22Rv1 (cell line): ENCODE measurements around the gene CXXC1.

Experiments
- CTCF ChIP-seq: fragments of 450-650 bp; IDR thresholded peaks from 2 replicates; pipeline ENCODE4 v1.5.1; 2017; ENCODE audit warnings: mild to moderate bottlenecking
- ZFX ChIP-seq: fragments of 450-650 bp; IDR thresholded peaks from 2 replicates; pipeline ENCODE4 v1.6.1; 2017; ENCODE audit warnings: antibody characterized with exemption, borderline replicate concordance

DNA sequence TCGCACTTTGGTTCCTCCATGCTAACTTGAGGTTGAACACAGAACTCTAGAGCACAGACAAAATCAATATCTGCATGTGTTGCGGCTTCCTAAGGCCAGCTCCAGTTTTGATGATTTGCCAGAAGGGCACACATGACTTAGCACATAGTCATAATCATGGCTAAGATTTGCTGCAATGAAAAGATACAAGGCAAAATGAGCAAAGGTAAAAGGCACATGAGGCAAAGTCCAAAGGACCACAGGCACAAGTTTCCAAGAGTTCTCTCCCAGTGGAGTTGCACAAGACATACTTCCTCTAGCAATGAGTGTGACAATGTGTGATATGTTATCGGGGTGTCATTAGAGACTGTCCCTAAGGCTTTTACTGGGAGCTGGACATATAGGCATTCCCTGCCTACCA lies 24.2 kb upstream of the CXXC1 start:
- no peak for TF ChIP-seq CTCF
- TF ChIP-seq ZFX = no peak
